NCI-H2081 treated with DMSO at 0.1 percent for 48 hours (cell line): ENCODE measurements around the gene FRMPD2.
"Not testable (repeated sequence)": the region's sequence is repeated elsewhere in the genome, so short reads cannot be mapped to it uniquely, and the experiment has no call there.

Experiments used
- DNase-seq: peaks from one replicate; lab custom pipeline; 2025; lab: John Stamatoyannopoulos, UW

Gene FRMPD2

GRCh38 chr10:48251152-48251524, 23.4 kb downstream of the FRMPD2 start:
- DNase-seq: no peak

- no peak for DNase-seq
These were observed 24.6 kb downstream of the FRMPD2 start for GRCh38 chr10:48249763-48250351.

- DNase-seq: no peak
These were observed 25.3 kb downstream of the FRMPD2 start for GRCh38 chr10:48249004-48249762.

GRCh38 chr10:48248462-48248861, 26.0 kb downstream of the FRMPD2 start:
- no peak for DNase-seq

GRCh38 chr10:48247680-48248079, 26.8 kb downstream of the FRMPD2 start:
- DNase-seq: no peak

- DNase-seq: no peak
These were observed 28.0 kb downstream of the FRMPD2 start for GRCh38 chr10:48246501-48246900.

GRCh38 chr10:48245977-48246376, 28.5 kb downstream of the FRMPD2 start:
- no peak for DNase-seq

GRCh38 chr10:48243921-48244320, 30.6 kb downstream of the FRMPD2 start:
- not testable (repeated sequence) for DNase-seq

- no peak for DNase-seq
These were observed 31.0 kb downstream of the FRMPD2 start for GRCh38 chr10:48243487-48243886.

GRCh38 chr10:48242171-48242904, 32.2 kb downstream of the FRMPD2 start:
- DNase-seq: no peak

- DNase-seq: no peak
These were observed 33.2 kb downstream of the FRMPD2 start for GRCh38 chr10:48241332-48241731.

- DNase-seq: no peak
These were observed 34.3 kb downstream of the FRMPD2 start for GRCh38 chr10:48240196-48240595.

- no peak for DNase-seq
These were observed 34.9 kb downstream of the FRMPD2 start for GRCh38 chr10:48239618-48240017.

- DNase-seq: no peak
These were observed 35.5 kb downstream of the FRMPD2 start for GRCh38 chr10:48238826-48239520.

GRCh38 chr10:48237259-48238250, 36.9 kb downstream of the FRMPD2 start:
- no peak for DNase-seq

- DNase-seq: no peak
These were observed 38.3 kb downstream of the FRMPD2 start for GRCh38 chr10:48236199-48236621.

- no peak for DNase-seq
These were observed 39.0 kb downstream of the FRMPD2 start for GRCh38 chr10:48235501-48235900.

- no peak for DNase-seq
These were observed 39.7 kb downstream of the FRMPD2 start for GRCh38 chr10:48234787-48235186.

- no peak for DNase-seq
These were observed 40.2 kb downstream of the FRMPD2 start for GRCh38 chr10:48234295-48234694.

- no peak for DNase-seq
These were observed 40.9 kb downstream of the FRMPD2 start for GRCh38 chr10:48233559-48234005.
